ENCODE measurements around the gene HOXA4. TPM values are rescaled to one million over a fixed set of nuclear protein-coding genes. Genes with fewer than 3 reads are reported as not detected.

Gene HOXA4
- total RNA-seq, 1 donor from 2014 or later, result not detected

- H3K4me3 Mint-ChIP-seq (ENCODE audit: unreplicated experiment), result no peak overlapping the region
- H3K27me3 Mint-ChIP-seq (ENCODE audit: unreplicated experiment), result peaks cover 87% of the 10 kb centered on the region
- peaks cover 7% of the 10 kb centered on the region for H3K9me3 Mint-ChIP-seq (ENCODE audit: unreplicated experiment)
- no peak for DNase-seq (ENCODE audit: extremely low spot score, unreplicated experiment)
- H3K36me3 Mint-ChIP-seq (ENCODE audit: unreplicated experiment), result peaks cover 1% of the 10 kb centered on the region
- peaks cover 12% of the 10 kb centered on the region for H3K4me1 Mint-ChIP-seq (ENCODE audit: unreplicated experiment)
- H3K27ac Mint-ChIP-seq (ENCODE audit: unreplicated experiment), result no peak overlapping the region
- TF ChIP-seq CTCF (IDR thresholded peaks at IDR 0.05), result no peak
Measured at GRCh38 chr7:27157702-27158431, 27.3 kb upstream of the HOXA4 start.

- DNase-seq (ENCODE audit: extremely low spot score, unreplicated experiment), result no peak
- H3K27me3 Mint-ChIP-seq (ENCODE audit: unreplicated experiment), result peaks cover 86% of the 10 kb centered on the region
- H3K27ac Mint-ChIP-seq (ENCODE audit: unreplicated experiment), result no peak overlapping the region
- H3K36me3 Mint-ChIP-seq (ENCODE audit: unreplicated experiment), result peaks cover 1% of the 10 kb centered on the region
- H3K9me3 Mint-ChIP-seq (ENCODE audit: unreplicated experiment), result peaks cover 7% of the 10 kb centered on the region
- TF ChIP-seq CTCF (IDR thresholded peaks at IDR 0.05), result no peak
- H3K4me1 Mint-ChIP-seq (ENCODE audit: unreplicated experiment), result peaks cover 12% of the 10 kb centered on the region
- H3K4me3 Mint-ChIP-seq (ENCODE audit: unreplicated experiment), result no peak overlapping the region
Measured at GRCh38 chr7:27156916-27157701, 26.6 kb upstream of the HOXA4 start.

DNA sequence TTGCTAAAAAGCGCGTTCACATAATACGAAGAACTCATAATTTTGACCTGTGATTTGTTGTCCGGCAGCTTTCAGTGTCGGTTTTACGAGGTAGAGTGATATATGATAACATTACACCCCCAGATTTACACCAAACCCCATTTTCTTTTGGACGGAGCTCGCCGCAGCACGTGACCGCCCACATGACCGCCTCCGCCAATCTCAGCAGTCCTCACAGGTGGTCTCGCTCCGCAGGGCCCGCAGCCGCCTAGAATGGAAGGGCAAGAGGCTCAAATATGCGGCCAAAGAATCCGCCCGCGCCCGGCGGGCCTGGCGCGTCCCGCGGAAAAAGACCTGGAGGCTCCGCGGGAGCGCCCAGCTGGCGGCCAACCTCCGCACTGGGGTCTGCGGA lies 25.9 kb upstream of the HOXA4 start, which contains the start of gene HOXA7:
TSS of gene HOXA7 (minus strand) at position 168 of the 391 bp plus-strand sequence. CDS start at position 38, 130 bp downstream.
- peaks cover 15% of the 10 kb centered on the region for H3K4me1 Mint-ChIP-seq (ENCODE audit: unreplicated experiment)
- H3K4me3 Mint-ChIP-seq (ENCODE audit: unreplicated experiment), result no peak within 1 kb of the TSS
- no peak within 1 kb of the TSS for H3K27ac Mint-ChIP-seq (ENCODE audit: unreplicated experiment)

GRCh38 chr7:27155816-27156507 lies 25.4 kb upstream of the HOXA4 start:
- DNase-seq (ENCODE audit: extremely low spot score, unreplicated experiment), result no peak
- H3K4me3 Mint-ChIP-seq (ENCODE audit: unreplicated experiment), result no peak overlapping the region
- peaks cover 1% of the 10 kb centered on the region for H3K36me3 Mint-ChIP-seq (ENCODE audit: unreplicated experiment)
- H3K9me3 Mint-ChIP-seq (ENCODE audit: unreplicated experiment), result peaks cover 7% of the 10 kb centered on the region
- no peak for TF ChIP-seq CTCF (IDR thresholded peaks at IDR 0.05)
- H3K4me1 Mint-ChIP-seq (ENCODE audit: unreplicated experiment), result peaks cover 18% of the 10 kb centered on the region
- H3K27ac Mint-ChIP-seq (ENCODE audit: unreplicated experiment), result no peak overlapping the region
- H3K27me3 Mint-ChIP-seq (ENCODE audit: unreplicated experiment), result peaks cover 90% of the 10 kb centered on the region

More for the DNA sequence above, 25.9 kb upstream of the HOXA4 start, which contains the start of gene HOXA7:
- peaks cover 88% of the 10 kb centered on the region for H3K27me3 Mint-ChIP-seq (ENCODE audit: unreplicated experiment)
- H3K36me3 Mint-ChIP-seq (ENCODE audit: unreplicated experiment), result peaks cover 1% of the 10 kb centered on the region
- TF ChIP-seq CTCF (IDR thresholded peaks at IDR 0.05), result no peak
- peaks cover 7% of the 10 kb centered on the region for H3K9me3 Mint-ChIP-seq (ENCODE audit: unreplicated experiment)
- no peak for DNase-seq (ENCODE audit: extremely low spot score, unreplicated experiment)
